NCI-H1694 treated with DMSO at 0.1 percent for 48 hours (cell line): ENCODE data around the gene CLDN20.
"Not testable (repeated sequence)": the region's sequence is repeated elsewhere in the genome, so short reads cannot be mapped to it uniquely, and the experiment has no call there.

Experiments used
- DNase-seq: peaks from one replicate; lab custom pipeline; 2025; lab: John Stamatoyannopoulos, UW

CLDN20 gene

GRCh38 chr6:155263373-155264063 lies at the start of gene CLDN20:
CLDN20 (plus strand) TSS chr6:155264013; CDS start chr6:155275720, 11,707 bp downstream.
- no peak for DNase-seq

- DNase-seq, result no peak
These were observed 47.9 kb upstream of the CLDN20 start for GRCh38 chr6:155215906-155216305.

- DNase-seq, result no peak
These were observed 47.3 kb upstream of the CLDN20 start for GRCh38 chr6:155216312-155217046.

GRCh38 chr6:155218711-155219110 lies 45.1 kb upstream of the CLDN20 start:
- not testable (repeated sequence) for DNase-seq

GRCh38 chr6:155219299-155219698 lies 44.5 kb upstream of the CLDN20 start:
- DNase-seq, result no peak

- no peak for DNase-seq
These were observed 43.9 kb upstream of the CLDN20 start for GRCh38 chr6:155219858-155220301.

- DNase-seq, result no peak
These were observed 42.7 kb upstream of the CLDN20 start for GRCh38 chr6:155221086-155221485.

- DNase-seq, result no peak
These were observed 41.3 kb upstream of the CLDN20 start for GRCh38 chr6:155222506-155222905.

- no peak for DNase-seq
These were observed 40.0 kb upstream of the CLDN20 start for GRCh38 chr6:155223646-155224451.

- DNase-seq, result no peak
These were observed 39.2 kb upstream of the CLDN20 start for GRCh38 chr6:155224618-155225017.

- no peak for DNase-seq
These were observed 36.8 kb upstream of the CLDN20 start for GRCh38 chr6:155227046-155227445.

GRCh38 chr6:155228546-155229166 lies 35.2 kb upstream of the CLDN20 start:
- DNase-seq, result no peak

GRCh38 chr6:155230975-155231374 lies 32.8 kb upstream of the CLDN20 start:
- DNase-seq, result not testable (repeated sequence)

- no peak for DNase-seq
These were observed 31.0 kb upstream of the CLDN20 start for GRCh38 chr6:155232848-155233247.

- DNase-seq, result no peak
These were observed 29.6 kb upstream of the CLDN20 start for GRCh38 chr6:155234167-155234566.

GRCh38 chr6:155234687-155235086 lies 29.1 kb upstream of the CLDN20 start:
- no peak for DNase-seq

- no peak for DNase-seq
These were observed 28.7 kb upstream of the CLDN20 start for GRCh38 chr6:155235087-155235486.

GRCh38 chr6:155237613-155238012 lies 26.2 kb upstream of the CLDN20 start:
- DNase-seq, result no peak

GRCh38 chr6:155240905-155241600 lies 22.8 kb upstream of the CLDN20 start:
- DNase-seq, result no peak

GRCh38 chr6:155241966-155242365 lies 21.8 kb upstream of the CLDN20 start:
- no peak for DNase-seq

- no peak for DNase-seq
These were observed 19.4 kb upstream of the CLDN20 start for GRCh38 chr6:155244434-155244833.

GRCh38 chr6:155245193-155245592 lies 18.6 kb upstream of the CLDN20 start:
- DNase-seq, result no peak
